GM18502 (cell line): Measurements from ENCODE around the gene STRAP.

ENCODE experiments used
- ATAC-seq: cut with Tn5 transposase; IDR thresholded peaks from one replicate; pipeline ENCODE4 v1.9.1; 2021; ENCODE audit warnings: mild to moderate bottlenecking; ENCODE audit not compliant: unreplicated experiment, poor library complexity

STRAP gene

GRCh38 chr12:15882118-15882971, at the start of gene STRAP:
STRAP (plus strand) TSS chr12:15882387; CDS start chr12:15882708, 321 bp downstream.
- peak; percentile 97 for ATAC-seq

GRCh38 chr12:15834575-15834974, 47.6 kb upstream of the STRAP start:
- ATAC-seq, result no peak

GRCh38 chr12:15837141-15837790, 44.9 kb upstream of the STRAP start:
- ATAC-seq, result no peak

- no peak for ATAC-seq
Measured at GRCh38 chr12:15839041-15839440, 43.1 kb upstream of the STRAP start.

GRCh38 chr12:15839682-15840081, 42.5 kb upstream of the STRAP start:
- no peak for ATAC-seq

- ATAC-seq, result no peak
Measured at GRCh38 chr12:15842108-15842507, 40.1 kb upstream of the STRAP start.

GRCh38 chr12:15846887-15847286, 35.3 kb upstream of the STRAP start:
- ATAC-seq, result no peak

- no peak for ATAC-seq
Measured at GRCh38 chr12:15848606-15849005, 33.6 kb upstream of the STRAP start.

GRCh38 chr12:15851045-15851620, 31.1 kb upstream of the STRAP start:
- no peak for ATAC-seq

GRCh38 chr12:15851919-15852318, 30.3 kb upstream of the STRAP start:
- ATAC-seq, result no peak

GRCh38 chr12:15852383-15852782, 29.8 kb upstream of the STRAP start:
- ATAC-seq, result no peak

GRCh38 chr12:15853877-15854276, 28.3 kb upstream of the STRAP start:
- no peak for ATAC-seq

- no peak for ATAC-seq
Measured at GRCh38 chr12:15854916-15855315, 27.3 kb upstream of the STRAP start.

- no peak for ATAC-seq
Measured at GRCh38 chr12:15855646-15856045, 26.5 kb upstream of the STRAP start.

GRCh38 chr12:15856097-15856982, 25.8 kb upstream of the STRAP start:
- ATAC-seq, result peak; percentile 65

GRCh38 chr12:15858353-15858752, 23.8 kb upstream of the STRAP start:
- no peak for ATAC-seq

GRCh38 chr12:15859116-15859515, 23.1 kb upstream of the STRAP start:
- ATAC-seq, result no peak

GRCh38 chr12:15861404-15861803, 20.8 kb upstream of the STRAP start:
- ATAC-seq, result no peak

- ATAC-seq, result no peak
Measured at GRCh38 chr12:15862840-15863239, 19.3 kb upstream of the STRAP start.

GRCh38 chr12:15863372-15863771, 18.8 kb upstream of the STRAP start:
- ATAC-seq, result no peak
